NCI-H446 (cell line): ENCODE results near the gene DENND4A.
"Not testable (repeated sequence)": the region's sequence is repeated elsewhere in the genome, so short reads cannot be mapped to it uniquely, and the experiment has no call there.

Experiments used
- DNase-seq, 2 experiments: peaks; one replicate each; lab custom pipeline; 2025; lab: John Stamatoyannopoulos, UW

DENND4A gene

GRCh38 chr15:65789105-65789504, 3.0 kb downstream of the DENND4A start:
- DNase-seq, result no peak

- no peak for DNase-seq
Observed at GRCh38 chr15:65787260-65787659, 4.8 kb downstream of the DENND4A start.

GRCh38 chr15:65785151-65785550, 6.9 kb downstream of the DENND4A start:
- DNase-seq, result no peak

- DNase-seq, result no peak
Observed at GRCh38 chr15:65783872-65784271, 8.2 kb downstream of the DENND4A start.

- no peak for DNase-seq
Observed at GRCh38 chr15:65782096-65782495, 10.0 kb downstream of the DENND4A start.

- DNase-seq, result not testable (repeated sequence)
Observed at GRCh38 chr15:65778701-65779100, 13.4 kb downstream of the DENND4A start.

GRCh38 chr15:65778269-65778668, 13.8 kb downstream of the DENND4A start:
- no peak for DNase-seq

GRCh38 chr15:65777843-65778242, 14.2 kb downstream of the DENND4A start:
- no peak for DNase-seq

GRCh38 chr15:65777053-65777452, 15.0 kb downstream of the DENND4A start:
- no peak for DNase-seq

GRCh38 chr15:65773386-65774111, 18.5 kb downstream of the DENND4A start:
- no peak for DNase-seq

- DNase-seq, result no peak
Observed at GRCh38 chr15:65772930-65773329, 19.2 kb downstream of the DENND4A start.

- DNase-seq, result no peak
Observed at GRCh38 chr15:65771870-65772269, 20.2 kb downstream of the DENND4A start.

GRCh38 chr15:65769482-65769881, 22.6 kb downstream of the DENND4A start:
- no peak for DNase-seq

- no peak for DNase-seq
Observed at GRCh38 chr15:65767895-65768294, 24.2 kb downstream of the DENND4A start.

- no peak for DNase-seq
Observed at GRCh38 chr15:65767264-65767595, 24.9 kb downstream of the DENND4A start.

GRCh38 chr15:65766422-65767263, 25.4 kb downstream of the DENND4A start:
- DNase-seq, result no peak

GRCh38 chr15:65765106-65765505, 27.0 kb downstream of the DENND4A start:
- no peak for DNase-seq

- DNase-seq, result no peak
Observed at GRCh38 chr15:65762914-65763787, 28.9 kb downstream of the DENND4A start.

GRCh38 chr15:65762399-65762798, 29.7 kb downstream of the DENND4A start:
- DNase-seq, result no peak

- no peak for DNase-seq
Observed at GRCh38 chr15:65761210-65761926, 30.7 kb downstream of the DENND4A start.

GRCh38 chr15:65759441-65759840, 32.7 kb downstream of the DENND4A start:
- no peak for DNase-seq

- DNase-seq, result no peak
Observed at GRCh38 chr15:65758242-65758641, 33.9 kb downstream of the DENND4A start.
